PC-9 (cell line): ENCODE data around the gene GJA8. TPM values are rescaled to one million over a fixed set of nuclear protein-coding genes. Genes with fewer than 3 reads are reported as not detected.
A peak's percentile ranks its signal among the peaks of the same experiment; 100 is the strongest.
"Not testable (repeated sequence)": the region's sequence is repeated elsewhere in the genome, so short reads cannot be mapped to it uniquely, and the experiment has no call there.

Experiments
- Bru-seq: library from RNA; stranded (reverse); fragments of 400-500 nt; gene quantifications from one replicate; lab custom pipeline; 2021; lab: Mats Ljungman, UMichigan
- BruChase-seq, 2 experiments: library from RNA; stranded (reverse); fragments of 400-500 nt; gene quantifications; one replicate each; lab custom pipeline; 2021; lab: Mats Ljungman, UMichigan
- BruUV-seq: library from RNA; stranded (reverse); fragments of 400-500 nt; replicated peaks from 2 replicates; lab custom pipeline; 2021; lab: Mats Ljungman, UMichigan
- CTCF ChIA-PET: fragments of 300-600 bp; sonication (Branson Sonifier 250); formaldehyde crosslinking; loops from one replicate; lab custom pipeline; 2022; ENCODE audit warnings: antibody characterized with exemption; lab: Charles Lee
- POLR2A ChIA-PET: fragments of 300-600 bp; sonication (Branson Sonifier 250); formaldehyde crosslinking; loops from one replicate; lab custom pipeline; 2022; ENCODE audit warnings: antibody characterized with exemption; ENCODE audit not compliant: unreplicated experiment; lab: Charles Lee
- DNase-seq, 2 experiments: peaks; one replicate each; pipeline versions ENCODE4 v3.0.0 to v3.0.0-alpha.2; 2015 to 2022; ENCODE audit warnings: mixed read lengths in 1 of 2
- H2AFZ ChIP-seq: fragments of 200-600 bp; sonication (generic); 2 replicates; pipeline ENCODE4 v1.8.1; 2017; ENCODE audit warnings: antibody characterized with exemption
- H3F3A ChIP-seq: fragments of 200-600 bp; sonication (generic); 2 replicates; pipeline ENCODE4 v1.8.1; 2017; ENCODE audit warnings: antibody characterized with exemption, mild to moderate bottlenecking, low read depth; ENCODE audit not compliant: insufficient read depth
- H3K27ac ChIP-seq: fragments of 200-600 bp; sonication (generic); 2 replicates; pipeline ENCODE4 v1.6.1; 2016; ENCODE audit warnings: mixed run types
- H3K27me3 ChIP-seq: fragments of 200-600 bp; sonication (generic); 2 replicates; pipeline ENCODE4 v1.6.1; 2016; ENCODE audit warnings: low read depth, mixed run types; ENCODE audit not compliant: insufficient read depth
- H3K36me3 ChIP-seq: fragments of 200-600 bp; sonication (generic); 2 replicates; pipeline ENCODE4 v1.6.1; 2016; ENCODE audit warnings: low read depth, mixed run types
- H3K4me1 ChIP-seq: fragments of 200-600 bp; sonication (generic); replicated peaks from 2 replicates; pipeline ENCODE4 v1.6.1; 2016; ENCODE audit warnings: mixed run types; ENCODE audit not compliant: insufficient read depth
- H3K4me2 ChIP-seq: fragments of 200-600 bp; sonication (generic); 2 replicates; pipeline ENCODE4 v1.6.1; 2017; ENCODE audit warnings: mixed run types
- H3K4me3 ChIP-seq: fragments of 200-600 bp; sonication (generic); 2 replicates; pipeline ENCODE4 v1.6.1; 2016; ENCODE audit warnings: mixed run types
- H3K79me2 ChIP-seq: fragments of 200-600 bp; sonication (generic); 2 replicates; pipeline ENCODE4 v1.6.1; 2017; ENCODE audit warnings: low read depth, mixed run types
- H3K9me2 ChIP-seq: fragments of 200-600 bp; sonication (generic); 2 replicates; pipeline ENCODE4 v1.8.1; 2017; ENCODE audit warnings: mild to moderate bottlenecking; ENCODE audit not compliant: insufficient read depth
- H3K9me3 ChIP-seq: fragments of 200-600 bp; sonication (generic); 2 replicates; pipeline ENCODE4 v1.8.1; 2016; ENCODE audit warnings: low read depth; ENCODE audit not compliant: insufficient read depth
- H4K20me1 ChIP-seq: fragments of 200-600 bp; sonication (generic); 2 replicates; pipeline ENCODE4 v1.8.1; 2017; ENCODE audit not compliant: insufficient read depth
- CTCF ChIP-seq: fragments of 200-600 bp; sonication (generic); conservative IDR thresholded peaks from 2 replicates; pipeline ENCODE4 v1.6.1; 2017; ENCODE audit warnings: mixed run types, antibody characterized with exemption, mild to moderate bottlenecking, moderate library complexity
- EZH2 ChIP-seq: fragments of 200-600 bp; sonication (generic); IDR thresholded peaks from 2 replicates; pipeline ENCODE4 v1.8.0; 2017; ENCODE audit warnings: antibody characterized with exemption, low read depth
- intact Hi-C: fragments of 100-400 bp; cut with micrococcal nuclease; formaldehyde crosslinking; loops from one replicate; pipeline ENCODE4 v1.10.0; 2022; ENCODE audit not compliant: unreplicated experiment
- long read RNA-seq: library from polyadenylated mRNA; stranded (forward); transcript quantifications from one replicate; pipeline ENCODE4 v2.0.0, GENCODE V29; 2022
- total RNA-seq: library from RNA; stranded (reverse); gene quantifications from 2 replicates; pipeline ENCODE4 v1.2.3, GENCODE V29; 2021

The GJA8 gene
- total RNA-seq (not detected in 2 replicates), Bru-seq, nascent RNA (not detected), BruChase-seq, experiment 1, labeled RNA remaining after a 2-hour chase (not detected), BruChase-seq, experiment 2, labeled RNA remaining after a 6-hour chase (not detected)
- long read RNA-seq, result 0 reads

- CTCF ChIA-PET, result no interaction called here
Measured at GRCh38 chr1:147902253-147902845, at the start of gene GJA8. Gene GJA8, plus strand, starts transcription at chr1:147902795. Its CDS starts 5,161 bp downstream, at chr1:147907956.

GRCh38 chr1:147853391-147853790 lies 49.2 kb upstream of the GJA8 start:
- Histone ChIP-seq H4K20me1 (no peaks in the 10 kb centered on the region), H3K4me1 (peaks cover 57% of the 10 kb centered on the region), H3K79me2 (no peaks in the 10 kb centered on the region), H3K4me3 (no peak overlapping the region), H3K9me3 (peaks cover 10% of the 10 kb centered on the region; the same call in 1 of the 2 replicates), H3K9me2 (no peaks in the 10 kb centered on the region), H3K4me2 (peak overlapping the region; percentile 41), H3K27me3 (no peaks in the 10 kb centered on the region), H3K27ac (peak overlapping the region; percentile 44), H3K36me3 (no peaks in the 10 kb centered on the region), H3F3A (peaks cover 44% of the 10 kb centered on the region), H2AFZ (peak overlapping the region; percentile 67)
- no peak for TF ChIP-seq CTCF
- no peak for TF ChIP-seq EZH2
- POLR2A ChIA-PET, result interaction anchor here (0.6 kb wide), 1 partner anchor 136 kb away, joined by 5 read pairs; no protein-coding TSS in a partner anchor
- CTCF ChIA-PET, result interaction anchor here (0.6 kb wide), 1 partner anchor 357 kb away, joined by 3 read pairs; no protein-coding TSS in a partner anchor
- BruUV-seq, result no TSS peak
- peak in 1 of 2 experiments; percentile 49 for DNase-seq
- intact Hi-C loops, result loop anchor here (1.0 kb wide), 1 partner anchor 72 kb away; no protein-coding TSS in a partner anchor

More at GRCh38 chr1:147902253-147902845, at the start of gene GJA8:
- Histone ChIP-seq H3K4me1 (peaks cover 4% of the 10 kb centered on the region), H2AFZ (no peak within 1 kb of the TSS), H3K36me3 (no peaks in the 10 kb centered on the region), H3K4me3 (no peak within 1 kb of the TSS), H3K4me2 (no peak within 1 kb of the TSS), H3K27ac (no peak within 1 kb of the TSS), H4K20me1 (no peaks in the 10 kb centered on the region), H3K9me3 (no peaks in the 10 kb centered on the region), H3K9me2 (no peaks in the 10 kb centered on the region), H3K27me3 (no peaks in the 10 kb centered on the region), H3K79me2 (no peaks in the 10 kb centered on the region), H3F3A (no peaks in the 10 kb centered on the region)
- POLR2A ChIA-PET, result no interaction called here
- intact Hi-C loops, result no loop called here
- no peak for TF ChIP-seq CTCF
- no peak for TF ChIP-seq EZH2
- no TSS peak for BruUV-seq
- no peak for DNase-seq

GRCh38 chr1:147854989-147855388 lies 47.6 kb upstream of the GJA8 start:
- CTCF ChIA-PET, BruUV-seq, H2AFZ ChIP-seq, H3K9me2 ChIP-seq, H3K27me3 ChIP-seq, H3K4me2 ChIP-seq, DNase-seq, H3K4me3 ChIP-seq, H3K9me3 ChIP-seq, intact Hi-C loops, H3K27ac ChIP-seq, H3K79me2 ChIP-seq, POLR2A ChIA-PET, H4K20me1 ChIP-seq, H3K36me3 ChIP-seq: not testable (repeated sequence)
- H3K4me1 ChIP-seq, result peaks cover 41% of the 10 kb centered on the region
- H3F3A ChIP-seq, result peaks cover 29% of the 10 kb centered on the region

- peaks cover 31% of the 10 kb centered on the region for H3K4me1 ChIP-seq
- H3K4me3 ChIP-seq, H3K9me2 ChIP-seq, H3K4me2 ChIP-seq, DNase-seq, H3K27me3 ChIP-seq, H3K36me3 ChIP-seq, H3K79me2 ChIP-seq, intact Hi-C loops, CTCF ChIA-PET, H3K27ac ChIP-seq, BruUV-seq, H2AFZ ChIP-seq, H3K9me3 ChIP-seq, H4K20me1 ChIP-seq: not testable (repeated sequence)
- peaks cover 20% of the 10 kb centered on the region for H3F3A ChIP-seq
- POLR2A ChIA-PET, result interaction anchor here (0.5 kb wide), 1 partner anchor 98 kb away, joined by 7 read pairs; no protein-coding TSS in a partner anchor
Measured at GRCh38 chr1:147855996-147856395, 46.6 kb upstream of the GJA8 start.

- DNase-seq, H3K27me3 ChIP-seq, H3K4me2 ChIP-seq, H3K4me3 ChIP-seq, H3K9me3 ChIP-seq, CTCF ChIA-PET, H2AFZ ChIP-seq, H4K20me1 ChIP-seq, BruUV-seq, intact Hi-C loops, H3K36me3 ChIP-seq, POLR2A ChIA-PET, H3K27ac ChIP-seq, H3F3A ChIP-seq, H3K9me2 ChIP-seq, H3K79me2 ChIP-seq, H3K4me1 ChIP-seq: not testable (repeated sequence)
Measured at GRCh38 chr1:147867204-147867603, 35.4 kb upstream of the GJA8 start.
